Astrocyte (in vitro differentiated cells and primary cell): ENCODE results near the gene IDI2. TPM values are rescaled to one million over a fixed set of nuclear protein-coding genes. Genes with fewer than 3 reads are reported as not detected.

ENCODE experiments used
- DNase-seq: peaks from one replicate; pipeline ENCODE4 v3.0.0-alpha.2; 2010; ENCODE audit warnings: low read depth
- FAIRE-seq: peaks from 2 replicates; lab custom pipeline; 2011; peaks lifted over from hg19 to GRCh38; lab: Jason Lieb, UNC
- H2AFZ ChIP-seq: 2 replicates; pipeline ENCODE4 v1.6.0; 2012; ENCODE audit warnings: low read depth, low read length, inconsistent platforms
- H3K27ac ChIP-seq: 2 replicates; pipeline ENCODE4 v1.5.1; 2011; ENCODE audit warnings: low read depth, low read length, inconsistent platforms
- H3K27me3 ChIP-seq: 2 replicates; pipeline ENCODE4 v1.6.0; 2011; ENCODE audit warnings: low read length, inconsistent platforms; ENCODE audit not compliant: insufficient read depth
- H3K36me3 ChIP-seq: 2 replicates; pipeline ENCODE4 v1.5.1; 2011; ENCODE audit warnings: low read length, inconsistent platforms; ENCODE audit not compliant: insufficient read depth
- H3K4me1 ChIP-seq: 2 replicates; pipeline ENCODE4 v1.5.1; 2011; ENCODE audit warnings: low read length, inconsistent platforms; ENCODE audit not compliant: insufficient read depth
- H3K4me2 ChIP-seq: 2 replicates; pipeline ENCODE4 v1.6.0; 2012; ENCODE audit warnings: low read length, inconsistent platforms
- H3K4me3 ChIP-seq: 2 replicates; pipeline ENCODE4 v1.5.1; 2011; ENCODE audit warnings: low read depth, mild to moderate bottlenecking, low read length, inconsistent platforms; ENCODE audit not compliant: insufficient read depth
- H3K79me2 ChIP-seq: 2 replicates; pipeline ENCODE4 v1.6.0; 2012; ENCODE audit warnings: mild to moderate bottlenecking, low read length, inconsistent platforms; ENCODE audit not compliant: insufficient read depth
- H3K9ac ChIP-seq: 2 replicates; pipeline ENCODE4 v1.6.0; 2012; ENCODE audit warnings: mild to moderate bottlenecking, low read length, inconsistent platforms
- H3K9me3 ChIP-seq: 2 replicates; pipeline ENCODE4 v1.5.1; 2012; ENCODE audit warnings: low read depth, mild to moderate bottlenecking, low read length, inconsistent platforms; ENCODE audit not compliant: insufficient read depth
- H4K20me1 ChIP-seq: 2 replicates; pipeline ENCODE4 v1.6.0; 2012; ENCODE audit warnings: low read length, inconsistent platforms; ENCODE audit not compliant: insufficient read depth
- H3K27ac Mint-ChIP-seq: one replicate; pipeline ENCODE4 v1.8.0; 2021; ENCODE audit warnings: mild to moderate bottlenecking, mixed read lengths; ENCODE audit not compliant: unreplicated experiment
- H3K27me3 Mint-ChIP-seq: one replicate; pipeline ENCODE4 v1.8.0; 2021; ENCODE audit warnings: low read depth, mixed read lengths; ENCODE audit not compliant: unreplicated experiment
- H3K36me3 Mint-ChIP-seq: one replicate; pipeline ENCODE4 v1.8.0; 2021; ENCODE audit warnings: low read depth, mixed read lengths; ENCODE audit not compliant: unreplicated experiment
- H3K4me1 Mint-ChIP-seq: one replicate; pipeline ENCODE4 v1.8.0; 2021; ENCODE audit warnings: low read depth, mixed read lengths; ENCODE audit not compliant: unreplicated experiment
- H3K4me3 Mint-ChIP-seq: one replicate; pipeline ENCODE4 v1.8.0; 2021; ENCODE audit warnings: mild to moderate bottlenecking, moderate library complexity, mixed read lengths; ENCODE audit not compliant: unreplicated experiment
- H3K9me3 Mint-ChIP-seq: one replicate; pipeline ENCODE4 v1.8.0; 2021; ENCODE audit warnings: mild to moderate bottlenecking, mixed read lengths; ENCODE audit not compliant: unreplicated experiment
- EZH2 ChIP-seq: IDR thresholded peaks from 2 replicates; pipeline ENCODE4 v1.6.1; 2012; ENCODE audit warnings: mild to moderate bottlenecking, low read length, inconsistent platforms; ENCODE audit not compliant: insufficient read depth
- total RNA-seq: library from RNA; stranded (reverse); gene quantifications from 2 replicates; pipeline ENCODE4 v1.2.1, GENCODE V29; 2021
- TF ChIP-seq, protein P1 (sequence below): IDR thresholded peaks from 2 replicates; pipeline ENCODE4 v1.5.1; 2011; ENCODE audit warnings: low read depth, mild to moderate bottlenecking, inconsistent platforms, low read length, moderate library complexity; ENCODE audit not compliant: insufficient read depth

Gene IDI2
- total RNA-seq, 1 donor from 2014 or later = not detected

DNA sequence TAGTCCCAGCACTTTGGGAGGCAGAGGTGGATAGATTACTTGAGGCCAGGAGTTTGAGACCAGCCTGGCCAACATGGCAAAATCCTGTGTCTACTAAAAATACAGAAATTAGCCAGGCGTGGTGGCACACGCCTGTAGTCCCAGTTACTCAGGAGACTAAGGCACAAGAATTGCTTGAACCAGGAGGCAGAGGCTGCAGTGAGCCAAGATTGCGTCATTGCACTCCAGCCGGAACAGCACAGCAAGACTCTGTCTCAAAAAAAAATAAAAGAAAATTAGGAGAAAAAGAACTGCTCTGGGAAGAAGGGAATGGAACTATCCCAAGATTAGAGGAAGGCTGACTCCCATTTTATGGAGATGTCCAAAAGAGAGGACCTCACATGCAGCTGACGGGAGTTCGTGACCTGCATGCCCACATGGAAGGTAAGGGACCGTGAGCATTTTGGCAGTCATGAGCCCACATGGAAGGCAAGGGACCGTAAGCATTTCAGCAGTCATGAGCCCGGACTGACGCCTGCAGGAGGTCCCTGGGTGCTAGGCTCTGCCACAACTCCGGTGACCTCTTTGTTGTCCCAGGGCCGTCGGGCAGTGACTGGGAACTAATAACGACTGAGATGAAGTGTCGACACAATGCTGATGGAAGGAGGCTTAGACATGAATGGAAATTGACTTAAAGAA lies 56.0 kb downstream of the IDI2 start:
- H3K4me1 Mint-ChIP-seq = peaks cover 14% of the 10 kb centered on the region
- H3K27me3 ChIP-seq = no peaks in the 10 kb centered on the region
- no peak overlapping the region for H3K27ac Mint-ChIP-seq
- no peaks in the 10 kb centered on the region for H4K20me1 ChIP-seq
- peaks cover 7% of the 10 kb centered on the region for H3K36me3 Mint-ChIP-seq
- H3K4me1 ChIP-seq = no peaks in the 10 kb centered on the region
- no peaks in the 10 kb centered on the region for H3K36me3 ChIP-seq
- H2AFZ ChIP-seq = no peak overlapping the region
- H3K27ac ChIP-seq = no peak overlapping the region
- H3K9me3 Mint-ChIP-seq = peaks cover 10% of the 10 kb centered on the region
- H3K4me3 Mint-ChIP-seq = no peak overlapping the region
- H3K9me3 ChIP-seq = no peaks in the 10 kb centered on the region
- TF ChIP-seq EZH2 = no peak
- TF ChIP-seq, protein P1, sequence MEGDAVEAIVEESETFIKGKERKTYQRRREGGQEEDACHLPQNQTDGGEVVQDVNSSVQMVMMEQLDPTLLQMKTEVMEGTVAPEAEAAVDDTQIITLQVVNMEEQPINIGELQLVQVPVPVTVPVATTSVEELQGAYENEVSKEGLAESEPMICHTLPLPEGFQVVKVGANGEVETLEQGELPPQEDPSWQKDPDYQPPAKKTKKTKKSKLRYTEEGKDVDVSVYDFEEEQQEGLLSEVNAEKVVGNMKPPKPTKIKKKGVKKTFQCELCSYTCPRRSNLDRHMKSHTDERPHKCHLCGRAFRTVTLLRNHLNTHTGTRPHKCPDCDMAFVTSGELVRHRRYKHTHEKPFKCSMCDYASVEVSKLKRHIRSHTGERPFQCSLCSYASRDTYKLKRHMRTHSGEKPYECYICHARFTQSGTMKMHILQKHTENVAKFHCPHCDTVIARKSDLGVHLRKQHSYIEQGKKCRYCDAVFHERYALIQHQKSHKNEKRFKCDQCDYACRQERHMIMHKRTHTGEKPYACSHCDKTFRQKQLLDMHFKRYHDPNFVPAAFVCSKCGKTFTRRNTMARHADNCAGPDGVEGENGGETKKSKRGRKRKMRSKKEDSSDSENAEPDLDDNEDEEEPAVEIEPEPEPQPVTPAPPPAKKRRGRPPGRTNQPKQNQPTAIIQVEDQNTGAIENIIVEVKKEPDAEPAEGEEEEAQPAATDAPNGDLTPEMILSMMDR = no peak
- peaks cover 17% of the 10 kb centered on the region for H3K27me3 Mint-ChIP-seq
- FAIRE-seq = no peak
- DNase-seq = no peak
- H3K4me3 ChIP-seq = no peak overlapping the region
- H3K4me2 ChIP-seq = no peak overlapping the region
- H3K79me2 ChIP-seq = no peaks in the 10 kb centered on the region
- H3K9ac ChIP-seq = no peak overlapping the region

Other genes starting within 250 kb of the IDI2 start
- 97.3 and 101 TPM in 2 replicates for gene LARP4B, start 94.2 kb downstream of the IDI2 start, total RNA-seq
- 101 and 106 TPM in 2 replicates for gene GTPBP4, start 37.4 kb downstream of the IDI2 start, total RNA-seq
- 43.0 and 63.2 TPM in 2 replicates for gene IDI1, start 23.3 kb upstream of the IDI2 start, total RNA-seq
- gene WDR37, start 30.5 kb upstream of the IDI2 start, total RNA-seq = 20.9 and 22.8 TPM in 2 replicates